Panc1 (cell line): ENCODE data around the gene COX8A. TPM values are rescaled to one million over a fixed set of nuclear protein-coding genes. Genes with fewer than 3 reads are reported as not detected.

Experiments used
- ATAC-seq: fragments of 200-7000 bp; cut with Tn5 transposase; 2 replicates; pipeline ENCODE4 v1.9.1; 2020; ENCODE audit warnings: mild to moderate bottlenecking, moderate library complexity
- BruUV-seq: library from RNA; stranded (reverse); fragments of 400-500 nt; replicated peaks from 2 replicates; lab custom pipeline; 2021; lab: Mats Ljungman, UMichigan
- CTCF ChIA-PET: fragments of 300-600 bp; sonication (Branson Sonifier 250); formaldehyde crosslinking; loops from one replicate; lab custom pipeline; 2022; ENCODE audit warnings: antibody characterized with exemption; lab: Charles Lee
- POLR2A ChIA-PET: fragments of 300-600 bp; sonication (Branson Sonifier 250); formaldehyde crosslinking; loops from one replicate; lab custom pipeline; 2022; ENCODE audit warnings: antibody characterized with exemption; lab: Charles Lee
- DNase-seq: peaks from one replicate; pipeline ENCODE4 v3.0.0-alpha.2; 2010; ENCODE audit warnings: low read depth, low spot score
- H3K27ac ChIP-seq: 2 replicates; pipeline ENCODE4 v1.5.1; 2011; ENCODE audit warnings: mild to moderate bottlenecking, low read length, inconsistent platforms
- H3K27me3 ChIP-seq: fragments of 200-500 bp; sonication (Bioruptor generic); 2 replicates; pipeline ENCODE4 v1.6.0; 2014; ENCODE audit warnings: low read length, inconsistent platforms; ENCODE audit not compliant: control insufficient read depth, insufficient read depth
- H3K36me3 ChIP-seq: fragments of 200-500 bp; sonication (Bioruptor generic); 2 replicates; pipeline ENCODE4 v1.5.1; 2014; ENCODE audit warnings: inconsistent platforms, mild to moderate bottlenecking, low read length, moderate library complexity; ENCODE audit not compliant: control insufficient read depth, insufficient read depth
- H3K4me1 ChIP-seq: 2 replicates; pipeline ENCODE4 v1.5.1; 2011; ENCODE audit warnings: inconsistent platforms, mild to moderate bottlenecking, low read length, moderate library complexity; ENCODE audit not compliant: control insufficient read depth, insufficient read depth
- H3K4me3 ChIP-seq, 2 experiments: 2 replicates each; pipeline ENCODE4 v1.5.1; 2011 to 2012; ENCODE audit warnings: low read depth in 2 of 2, low read length in 2 of 2, mild to moderate bottlenecking in 2 of 2, inconsistent platforms in 1 of 2, moderate library complexity in 1 of 2
- H3K9me3 ChIP-seq: fragments of 200-500 bp; sonication (Bioruptor generic); 2 replicates; pipeline ENCODE4 v1.5.1; 2014; ENCODE audit warnings: low read depth, mild to moderate bottlenecking, inconsistent platforms, low read length, moderate library complexity; ENCODE audit not compliant: control insufficient read depth, insufficient read depth
- CTCF ChIP-seq: fragments of 450-650 bp; IDR thresholded peaks from 2 replicates; pipeline ENCODE4 v1.5.1; 2017; ENCODE audit warnings: mild to moderate bottlenecking
- POLR2AphosphoS5 ChIP-seq: IDR thresholded peaks from 2 replicates; pipeline ENCODE4 v1.6.1; 2012; ENCODE audit warnings: mild to moderate bottlenecking, low read depth, low read length, moderate library complexity
- SIN3A ChIP-seq: IDR thresholded peaks from 2 replicates; pipeline ENCODE4 v1.6.1; 2012; ENCODE audit warnings: low read depth, mild to moderate bottlenecking, low read length, moderate library complexity, borderline replicate concordance; ENCODE audit not compliant: insufficient read depth
- TCF7L2 ChIP-seq: IDR thresholded peaks from 2 replicates; pipeline ENCODE4 v1.6.1; 2011; ENCODE audit warnings: mild to moderate bottlenecking, low read depth, low read length, inconsistent platforms
- in situ Hi-C: cut with HindIII; loops from 2 replicates; pipeline ENCODE4 v1.10.0; 2016; ENCODE audit warnings: low sequenced_read_pairs, low pct_unique_long_range_greater_than_20kb
- intact Hi-C: fragments of 100-400 bp; cut with micrococcal nuclease; formaldehyde crosslinking; loops from one replicate; pipeline ENCODE4 v1.10.0; 2022; ENCODE audit not compliant: unreplicated experiment
- total RNA-seq: library from RNA; stranded (reverse); gene quantifications from one replicate; pipeline ENCODE4 v1.2.1, GENCODE V29; 2021; ENCODE audit not compliant: unreplicated experiment
- TF ChIP-seq, protein P1 (sequence below), 2 experiments: IDR thresholded peaks; 2 replicates each; pipeline ENCODE4 v1.6.1; 2011 to 2012; ENCODE audit warnings: low read depth in 2 of 2, control low read depth in 1 of 2, low read length in 1 of 2, mild to moderate bottlenecking in 1 of 2, moderate library complexity in 1 of 2; ENCODE audit not compliant: insufficient read depth in 1 of 2

COX8A gene
- total RNA-seq, 1 experiment from 2014 or later, result 613 TPM

DNA sequence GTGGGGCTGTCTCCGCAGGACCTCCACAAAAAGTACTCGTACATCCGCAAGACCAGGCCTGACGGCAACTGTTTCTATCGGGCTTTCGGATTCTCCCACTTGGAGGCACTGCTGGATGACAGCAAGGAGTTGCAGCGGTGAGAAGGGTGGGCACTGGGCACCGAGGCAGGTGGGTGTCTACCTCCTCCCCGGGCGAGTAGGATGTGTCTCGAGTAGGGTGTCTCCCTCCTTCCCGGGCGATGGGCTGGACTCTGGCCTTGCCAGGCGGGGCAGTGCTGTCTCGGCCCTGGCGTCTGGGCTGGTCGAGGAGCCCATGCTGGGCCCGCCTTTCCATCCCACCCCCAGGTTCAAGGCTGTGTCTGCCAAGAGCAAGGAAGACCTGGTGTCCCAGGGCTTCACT, 22.1 kb downstream of the COX8A start:
- no peaks in the 10 kb centered on the region for H3K27me3 ChIP-seq
- in situ Hi-C loops (no loop called here), intact Hi-C loops (no loop called here)
- H3K4me1 ChIP-seq, result peaks cover 23% of the 10 kb centered on the region
- ChIA-PET POLR2A (no interaction called here), CTCF (no interaction called here)
- DNase-seq (no peak), ATAC-seq (no peak)
- H3K36me3 ChIP-seq, result peaks cover 2% of the 10 kb centered on the region; the same call in 1 of the 2 replicates
- BruUV-seq, result no TSS peak
- no peak overlapping the region for H3K27ac ChIP-seq
- TF ChIP-seq SIN3A, result no peak
- TF ChIP-seq, protein P1, sequence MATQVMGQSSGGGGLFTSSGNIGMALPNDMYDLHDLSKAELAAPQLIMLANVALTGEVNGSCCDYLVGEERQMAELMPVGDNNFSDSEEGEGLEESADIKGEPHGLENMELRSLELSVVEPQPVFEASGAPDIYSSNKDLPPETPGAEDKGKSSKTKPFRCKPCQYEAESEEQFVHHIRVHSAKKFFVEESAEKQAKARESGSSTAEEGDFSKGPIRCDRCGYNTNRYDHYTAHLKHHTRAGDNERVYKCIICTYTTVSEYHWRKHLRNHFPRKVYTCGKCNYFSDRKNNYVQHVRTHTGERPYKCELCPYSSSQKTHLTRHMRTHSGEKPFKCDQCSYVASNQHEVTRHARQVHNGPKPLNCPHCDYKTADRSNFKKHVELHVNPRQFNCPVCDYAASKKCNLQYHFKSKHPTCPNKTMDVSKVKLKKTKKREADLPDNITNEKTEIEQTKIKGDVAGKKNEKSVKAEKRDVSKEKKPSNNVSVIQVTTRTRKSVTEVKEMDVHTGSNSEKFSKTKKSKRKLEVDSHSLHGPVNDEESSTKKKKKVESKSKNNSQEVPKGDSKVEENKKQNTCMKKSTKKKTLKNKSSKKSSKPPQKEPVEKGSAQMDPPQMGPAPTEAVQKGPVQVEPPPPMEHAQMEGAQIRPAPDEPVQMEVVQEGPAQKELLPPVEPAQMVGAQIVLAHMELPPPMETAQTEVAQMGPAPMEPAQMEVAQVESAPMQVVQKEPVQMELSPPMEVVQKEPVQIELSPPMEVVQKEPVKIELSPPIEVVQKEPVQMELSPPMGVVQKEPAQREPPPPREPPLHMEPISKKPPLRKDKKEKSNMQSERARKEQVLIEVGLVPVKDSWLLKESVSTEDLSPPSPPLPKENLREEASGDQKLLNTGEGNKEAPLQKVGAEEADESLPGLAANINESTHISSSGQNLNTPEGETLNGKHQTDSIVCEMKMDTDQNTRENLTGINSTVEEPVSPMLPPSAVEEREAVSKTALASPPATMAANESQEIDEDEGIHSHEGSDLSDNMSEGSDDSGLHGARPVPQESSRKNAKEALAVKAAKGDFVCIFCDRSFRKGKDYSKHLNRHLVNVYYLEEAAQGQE (IDR thresholded peaks at IDR 0.05; ENCODE audit: insufficient read depth in 1 of 2, low read depth in 2 of 2, low read length in 1 of 2), result no peak
- TF ChIP-seq CTCF, result no peak
- no peak for TF ChIP-seq POLR2AphosphoS5
- TF ChIP-seq TCF7L2, result no peak
- no peaks in the 10 kb centered on the region for H3K9me3 ChIP-seq
- no peak overlapping the region for H3K4me3 ChIP-seq

- H3K27ac ChIP-seq, result no peak overlapping the region
- no peak for DNase-seq
- in situ Hi-C loops, result no loop called here
- TF ChIP-seq POLR2AphosphoS5, result no peak
- TF ChIP-seq CTCF, result no peak; the same call in 1 of the 2 replicates
- TF ChIP-seq SIN3A, result no peak
- TF ChIP-seq, protein P1 (IDR thresholded peaks at IDR 0.05; ENCODE audit: insufficient read depth in 1 of 2, low read depth in 2 of 2, low read length in 1 of 2), result no peak
- TF ChIP-seq TCF7L2, result no peak
- no peak for ATAC-seq
- H3K36me3 ChIP-seq, result peaks cover 2% of the 10 kb centered on the region; the same call in 1 of the 2 replicates
- intact Hi-C loops, result no loop called here
- BruUV-seq, result TSS peak; percentile 72
- ChIA-PET POLR2A (interaction anchor here (0.7 kb wide), 1 partner anchor 150 kb away, joined by 9 read pairs; no protein-coding TSS in a partner anchor), CTCF (no interaction called here)
- H3K4me1 ChIP-seq, result peaks cover 30% of the 10 kb centered on the region
- H3K4me3 ChIP-seq, result no peak overlapping the region
- H3K9me3 ChIP-seq, result no peaks in the 10 kb centered on the region
- no peaks in the 10 kb centered on the region for H3K27me3 ChIP-seq
Observed at GRCh38 chr11:63997104-63997700, 22.8 kb downstream of the COX8A start.
